ENCODE data around the gene BPIFB2. TPM values are rescaled to one million over a fixed set of nuclear protein-coding genes. Genes with fewer than 3 reads are reported as not detected.

The BPIFB2 gene
- total RNA-seq, 4 donors from 2014 or later = 0.13 to 138 (median 0.15) TPM; not detected in 1

- H3K4me1 ChIP-seq = no peaks in the 10 kb centered on the region
- no peak for ATAC-seq
- no peak overlapping the region for H3K27ac ChIP-seq
- H3K4me3 ChIP-seq = no peak overlapping the region
- H3K27me3 ChIP-seq = peaks cover 48% of the 10 kb centered on the region
- TF ChIP-seq CTCF (IDR thresholded peaks at IDR 0.05) (no peak), POLR2AphosphoS5 (IDR thresholded peaks at IDR 0.05) (no peak), POLR2A (IDR thresholded peaks at IDR 0.05) (no peak), EP300 (IDR thresholded peaks at IDR 0.05) (no peak)
- no peaks in the 10 kb centered on the region for H3K36me3 ChIP-seq
- no peaks in the 10 kb centered on the region for H3K9me3 ChIP-seq
- WGBS, 2 donors (ENCODE audit: low coverage in 1 of 2) = 80 to 87% methylated on average over 1 to 2 of the region's 2 CpGs
Measured at GRCh38 chr20:33072813-33073212, 65.3 kb downstream of the BPIFB2 start.

Other genes with a start within 250 kb of the BPIFB2 start
- 1 to 10 TPM in 1 of 4 donors, under 1 TPM in 2, not detected in 1; 0.47 to 2.3 (median 0.81) TPM for gene DNMT3B, start 245.3 kb upstream of the BPIFB2 start, total RNA-seq
- 100 to 1,000 TPM; 148 to 158 (median 150) TPM for gene MAPRE1, start 187.8 kb upstream of the BPIFB2 start, total RNA-seq
- under 1 TPM in 2 of 4 donors, not detected in 2; 0.13 to 0.78 TPM for gene EFCAB8, start 148.8 kb upstream of the BPIFB2 start, total RNA-seq
- gene SUN5, start 3.3 kb upstream of the BPIFB2 start, total RNA-seq = not detected
- not detected for gene BPIFB6, start 23.9 kb downstream of the BPIFB2 start, total RNA-seq
- gene BPIFB3, start 46.2 kb downstream of the BPIFB2 start, total RNA-seq = not detected
- not detected for gene BPIFB4, start 71.9 kb downstream of the BPIFB2 start, total RNA-seq
- 1 to 10 TPM in 1 of 4 donors, under 1 TPM in 1, not detected in 2; 0.42 to 2.0 TPM for gene BPIFA2, start 160.5 kb downstream of the BPIFB2 start, total RNA-seq
- gene BPIFA3, start 209.6 kb downstream of the BPIFB2 start, total RNA-seq = not detected
- gene BPIFA1, start 228.3 kb downstream of the BPIFB2 start, total RNA-seq = not detected